GM21367 (cell line): Measurements from ENCODE around the gene CCND2.
A peak's percentile ranks its signal among the peaks of the same experiment; 100 is the strongest.

ENCODE experiments used
- ATAC-seq: cut with Tn5 transposase; IDR thresholded peaks from one replicate; pipeline ENCODE4 v1.9.1; 2021; ENCODE audit not compliant: unreplicated experiment

The CCND2 gene

DNA sequence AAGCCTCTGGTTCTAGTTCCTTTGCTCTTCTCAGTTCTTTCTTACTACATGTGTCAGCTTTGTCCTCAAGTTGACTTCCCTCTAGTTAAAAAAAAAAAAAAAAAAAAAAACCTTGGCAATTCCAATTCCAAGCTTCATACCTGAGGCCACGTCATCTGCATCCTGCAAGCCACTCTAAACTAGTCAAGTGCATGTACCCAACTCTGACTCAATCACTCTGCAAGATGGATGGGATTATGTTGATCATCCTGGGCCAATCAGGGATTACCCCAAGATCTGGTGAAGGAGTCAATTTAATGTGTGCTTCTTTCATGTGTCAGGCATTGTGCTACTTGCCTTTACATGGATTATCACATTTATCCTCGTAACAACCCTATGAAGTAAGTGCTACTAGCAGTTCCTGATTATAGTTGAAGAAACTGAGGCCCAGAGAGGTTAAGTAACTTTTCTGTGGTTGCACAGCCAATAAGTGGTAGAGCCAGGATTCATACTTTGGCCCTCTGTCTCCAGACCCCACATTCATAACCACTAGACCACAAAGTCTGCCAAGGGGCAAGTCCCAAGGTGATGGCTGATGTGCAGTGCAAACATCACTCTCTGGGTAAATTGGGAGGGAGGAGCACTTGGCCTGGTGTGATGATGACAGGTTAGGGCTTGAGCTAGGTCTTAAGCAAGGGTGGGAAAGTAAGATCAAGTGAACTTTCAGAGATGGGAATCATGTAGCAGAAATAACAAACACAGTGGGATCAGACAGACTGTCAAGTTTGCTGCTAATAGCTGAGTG lies 17.3 kb upstream of the CCND2 start:
- no peak for ATAC-seq

DNA sequence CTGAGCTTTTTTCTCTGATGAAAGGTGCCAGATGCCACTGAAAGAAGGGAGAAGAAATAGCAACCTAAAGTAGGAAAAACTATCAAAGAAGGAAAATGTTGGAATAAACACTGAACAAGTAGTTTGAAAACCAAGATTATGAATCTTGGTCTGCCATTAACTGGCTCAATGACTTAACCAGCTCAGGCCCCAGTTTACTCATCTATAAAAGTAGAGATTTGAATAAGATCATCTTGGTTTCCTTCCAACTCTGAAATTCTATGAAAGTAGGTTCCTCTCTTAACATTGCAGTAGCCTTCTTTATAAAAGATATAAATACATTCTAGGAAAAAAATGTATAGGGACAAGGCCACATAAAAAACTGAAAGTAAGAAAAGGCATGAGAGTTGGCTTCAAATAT lies 16.1 kb upstream of the CCND2 start:
- ATAC-seq = no peak

DNA sequence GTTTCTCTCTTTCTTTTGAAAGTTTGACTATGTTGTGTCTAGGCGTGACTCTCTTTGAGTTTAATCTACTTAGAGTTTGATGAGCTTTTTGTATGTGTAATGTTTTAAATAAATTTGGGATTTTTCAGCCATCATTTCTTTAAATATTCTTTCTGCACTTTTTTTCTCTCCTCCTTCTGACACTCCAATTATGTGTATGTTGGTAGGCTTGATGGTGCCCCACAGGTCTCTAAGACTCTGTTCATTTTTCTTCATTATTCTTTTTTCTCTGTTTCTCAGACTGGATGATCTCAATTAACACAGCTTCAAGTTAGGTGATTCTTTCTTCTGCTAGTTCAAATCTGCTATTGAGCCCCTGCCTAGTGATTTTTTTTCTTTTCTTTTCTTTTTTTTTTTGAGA lies 14.5 kb upstream of the CCND2 start:
- no peak for ATAC-seq

DNA sequence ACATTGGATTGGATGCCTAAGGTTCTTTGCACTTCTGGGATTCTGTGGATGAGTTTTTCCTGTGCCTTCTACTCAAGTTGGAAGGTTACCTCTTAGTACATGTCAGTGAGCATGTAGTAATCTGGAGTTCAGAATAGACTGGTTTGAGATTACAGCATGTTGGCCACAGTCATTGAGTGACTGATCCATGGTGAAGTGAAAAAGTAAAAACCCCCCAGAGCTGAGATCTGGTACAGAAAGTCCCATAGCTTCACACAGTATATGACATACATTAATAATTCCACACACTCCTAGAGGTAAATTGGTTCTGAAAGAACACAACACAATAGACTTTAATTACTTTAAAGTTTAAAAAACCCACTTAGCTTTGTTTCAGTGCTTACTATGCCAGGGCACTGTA lies 11.9 kb upstream of the CCND2 start:
- ATAC-seq = no peak

- no peak for ATAC-seq
Measured at GRCh38 chr12:4265280-4265679, 8.3 kb upstream of the CCND2 start.

DNA sequence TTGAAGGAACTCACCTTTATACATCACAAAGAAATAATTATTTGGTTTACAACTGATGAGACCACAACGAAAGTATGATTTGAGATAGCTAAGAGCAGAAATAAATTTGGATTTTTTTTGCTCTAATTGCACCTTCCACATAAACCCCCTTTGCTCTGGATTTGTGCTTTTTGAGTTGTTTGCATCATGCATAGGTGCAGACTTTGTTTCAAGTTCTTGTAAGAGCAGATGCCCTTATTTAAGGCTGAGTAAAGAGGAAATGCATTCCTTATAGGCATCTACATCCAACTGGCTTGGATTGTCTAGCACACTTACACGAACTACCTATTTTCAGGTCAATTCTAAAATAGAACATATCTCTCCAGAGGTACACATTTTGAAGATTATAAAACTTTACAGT lies 6.6 kb upstream of the CCND2 start:
- ATAC-seq = no peak

GRCh38 chr12:4267704-4268328 lies 5.7 kb upstream of the CCND2 start:
- no peak for ATAC-seq

GRCh38 chr12:4268329-4269181 lies 5.0 kb upstream of the CCND2 start:
- no peak for ATAC-seq

DNA sequence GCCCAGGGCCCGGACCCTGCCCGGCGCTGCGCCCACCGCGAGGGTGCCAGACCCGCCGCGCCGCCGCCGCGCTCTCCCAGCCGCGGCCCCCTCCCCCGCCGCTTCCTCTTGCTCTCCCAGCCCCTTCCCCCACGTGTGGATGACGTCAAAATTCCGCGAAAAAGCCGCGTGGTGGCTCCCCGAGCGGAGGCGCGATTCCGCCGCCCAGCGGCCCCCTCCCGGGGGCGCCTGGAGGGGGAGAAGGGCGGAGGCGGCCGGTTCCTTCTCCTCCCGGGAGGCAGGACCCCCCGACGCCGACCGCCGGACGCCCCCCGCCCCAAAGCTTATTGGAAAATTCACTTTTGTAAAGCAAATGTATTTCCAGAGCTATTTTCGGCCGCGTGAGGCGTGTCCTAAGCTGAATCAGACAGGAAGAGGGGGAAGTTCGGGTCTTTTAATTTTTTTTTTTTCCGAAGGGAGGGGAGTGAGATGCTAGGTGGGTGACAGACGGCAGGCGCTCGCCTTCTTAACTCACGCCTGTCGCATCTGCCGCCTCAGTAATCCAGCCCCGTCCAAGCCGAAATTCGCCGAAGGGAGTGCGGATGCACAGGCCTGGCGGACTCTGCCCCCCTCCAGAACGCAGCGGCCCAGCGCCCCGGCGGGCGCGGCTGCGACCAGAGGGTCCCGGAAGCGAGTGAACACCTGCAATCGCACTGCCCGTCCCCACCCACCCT lies 4.1 kb upstream of the CCND2 start:
- ATAC-seq = no peak

DNA sequence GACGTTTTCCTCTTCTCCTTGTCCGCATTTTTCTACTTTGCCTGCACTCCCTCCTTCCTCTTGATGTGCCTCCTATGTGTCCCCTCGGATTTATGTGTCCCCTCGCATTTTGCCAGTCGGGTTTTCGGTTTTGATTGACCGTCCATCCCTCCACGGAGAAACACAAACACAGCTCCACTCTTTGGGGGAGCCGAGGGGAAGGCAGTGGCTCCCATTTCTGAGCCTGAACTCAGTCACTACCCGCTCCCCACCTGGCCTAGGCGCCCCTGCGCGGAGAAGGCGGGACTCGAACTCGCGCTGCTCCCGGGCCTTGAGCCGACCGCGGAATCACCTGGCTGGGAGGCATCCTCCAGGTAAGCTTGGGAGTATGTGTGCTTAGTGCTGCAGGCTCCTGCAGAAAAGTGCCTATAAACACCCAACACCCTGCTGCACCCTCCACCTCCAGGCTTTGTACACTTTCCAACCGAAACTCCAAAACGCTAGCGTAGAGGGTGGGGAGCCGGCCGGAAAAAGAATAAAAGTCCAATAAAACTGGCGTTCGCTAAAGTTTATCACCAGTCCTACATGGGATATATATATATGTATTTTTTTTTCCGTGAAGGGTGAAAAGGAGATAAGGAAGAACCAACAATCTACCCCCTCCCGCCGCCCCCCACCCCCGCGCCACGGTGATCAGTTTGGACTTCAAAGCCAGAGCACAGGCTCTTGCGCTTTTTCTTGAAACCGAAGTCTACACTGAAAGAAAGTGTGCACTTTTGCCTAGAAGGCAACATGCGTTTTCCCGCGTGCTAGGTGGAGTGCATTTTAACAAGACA lies 3.3 kb upstream of the CCND2 start:
- no peak for ATAC-seq

DNA sequence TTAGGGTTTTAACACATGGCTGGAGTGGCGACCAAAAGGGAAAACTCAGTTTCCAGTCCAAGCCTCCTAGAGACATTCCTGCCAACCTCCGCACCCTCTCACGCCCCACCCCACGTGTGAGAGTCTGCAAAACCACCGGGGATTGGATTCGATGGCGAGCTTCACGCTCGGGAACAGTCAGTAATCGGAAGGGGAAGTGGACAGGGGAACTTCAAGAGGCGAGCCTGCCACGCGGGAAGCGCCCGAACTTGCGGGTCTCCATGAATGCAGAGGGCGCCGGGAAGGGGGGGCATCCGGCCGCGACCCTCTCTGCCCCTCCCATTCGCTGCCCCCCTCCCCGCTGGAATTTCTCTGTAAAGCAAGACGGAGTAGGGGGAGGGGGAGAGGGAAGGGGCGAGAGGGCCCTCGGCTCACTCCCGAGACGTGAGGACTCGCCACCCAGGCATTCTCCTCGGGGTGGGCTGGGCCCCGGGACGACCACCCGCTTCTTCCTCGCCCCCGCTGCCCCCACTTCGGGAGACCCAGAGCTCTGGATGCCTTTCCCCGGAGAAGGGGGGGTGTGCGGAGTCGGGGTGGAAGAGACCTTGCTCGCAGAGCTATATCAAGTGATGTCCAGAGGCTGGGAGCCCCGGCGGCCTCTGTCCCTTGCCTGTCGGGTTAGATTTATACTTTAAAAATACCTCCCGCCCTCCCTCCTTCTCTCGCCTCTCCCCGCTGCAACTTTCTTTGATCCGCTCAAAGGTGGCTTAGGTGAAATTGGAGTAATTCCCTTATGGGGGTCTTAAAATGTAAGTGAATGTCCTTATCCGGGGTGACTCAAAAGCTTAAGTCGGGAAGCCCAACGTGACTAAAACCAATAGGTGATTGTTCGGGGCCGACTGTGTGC lies 2.5 kb upstream of the CCND2 start:
- ATAC-seq = no peak

DNA sequence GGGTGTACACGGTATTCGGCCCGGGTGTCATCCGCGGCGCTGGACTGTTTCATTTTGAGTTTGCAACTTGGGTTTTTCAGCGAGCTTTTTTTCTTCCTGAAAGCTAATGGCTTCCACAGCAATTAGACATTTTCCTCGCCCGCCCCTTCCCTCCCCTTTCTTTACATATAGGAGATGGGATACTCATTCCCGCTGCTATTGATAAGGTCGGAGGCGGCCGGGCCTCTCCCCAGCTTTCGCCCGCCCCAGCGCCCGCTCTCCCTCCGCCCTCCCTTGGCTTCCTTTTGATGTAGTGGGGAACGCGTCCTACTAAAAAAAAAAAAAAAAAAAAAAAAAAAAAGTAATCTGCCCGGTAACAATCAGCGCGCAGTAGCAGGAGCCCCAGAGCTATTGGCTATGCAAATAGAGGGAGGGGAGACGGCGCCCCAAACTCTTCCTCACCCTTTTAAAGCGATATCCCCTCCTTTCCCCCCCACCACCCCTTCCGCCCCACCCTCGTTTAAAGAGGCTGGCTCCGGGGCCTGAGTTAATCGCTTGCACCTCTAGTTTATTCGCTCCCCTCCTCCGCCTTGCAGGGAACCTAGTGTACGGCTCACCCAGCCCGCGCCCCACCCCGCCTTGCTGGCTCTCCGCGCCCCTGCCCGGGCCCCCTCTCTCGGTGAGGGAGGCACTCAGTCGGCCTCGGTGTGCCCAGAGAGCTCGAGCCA lies 1.7 kb upstream of the CCND2 start:
- peak; percentile 36 for ATAC-seq

DNA sequence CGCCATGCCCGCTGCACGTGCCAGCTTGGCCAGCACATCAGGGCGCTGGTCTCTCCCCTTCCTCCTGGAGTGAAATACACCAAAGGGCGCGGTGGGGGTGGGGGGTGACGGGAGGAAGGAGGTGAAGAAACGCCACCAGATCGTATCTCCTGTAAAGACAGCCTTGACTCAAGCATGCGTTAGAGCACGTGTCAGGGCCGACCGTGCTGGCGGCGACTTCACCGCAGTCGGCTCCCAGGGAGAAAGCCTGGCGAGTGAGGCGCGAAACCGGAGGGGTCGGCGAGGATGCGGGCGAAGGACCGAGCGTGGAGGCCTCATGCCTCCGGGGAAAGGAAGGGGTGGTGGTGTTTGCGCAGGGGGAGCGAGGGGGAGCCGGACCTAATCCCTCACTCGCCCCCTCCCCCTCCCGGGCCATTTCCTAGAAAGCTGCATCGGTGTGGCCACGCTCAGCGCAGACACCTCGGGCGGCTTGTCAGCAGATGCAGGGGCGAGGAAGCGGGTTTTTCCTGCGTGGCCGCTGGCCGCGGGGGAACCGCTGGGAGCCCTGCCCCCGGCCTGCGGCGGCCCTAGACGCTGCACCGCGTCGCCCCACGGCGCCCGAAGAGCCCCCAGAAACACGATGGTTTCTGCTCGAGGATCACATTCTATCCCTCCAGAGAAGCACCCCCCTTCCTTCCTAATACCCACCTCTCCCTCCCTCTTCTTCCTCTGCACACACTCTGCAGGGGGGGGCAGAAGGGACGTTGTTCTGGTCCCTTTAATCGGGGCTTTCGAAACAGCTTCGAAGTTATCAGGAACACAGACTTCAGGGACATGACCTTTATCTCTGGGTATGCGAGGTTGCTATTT lies 914 bp upstream of the CCND2 start:
- peak; percentile 1 for ATAC-seq

- ATAC-seq = no peak
Measured at GRCh38 chr12:4273273-4273651, 300 bp upstream of the CCND2 start.

GRCh38 chr12:4274396-4275015 lies 944 bp downstream of the CCND2 start:
- ATAC-seq = no peak

- no peak for ATAC-seq
Measured at GRCh38 chr12:4275016-4275869, 1.7 kb downstream of the CCND2 start.
